OCI-LY3 (cell line): ENCODE data around the gene BCKDHB.

Experiments used
- H2AFZ ChIP-seq: fragments of 200-600, 300-600 bp; shearing (Covaris generic); 2 replicates; pipeline ENCODE4 v1.6.0; 2014; ENCODE audit warnings: antibody characterized with exemption, low read depth, low read length
- H3K27ac ChIP-seq: fragments of 200-600, 300-600 bp; sonication (generic); 2 replicates; pipeline ENCODE4 v1.5.1; 2014; ENCODE audit warnings: mild to moderate bottlenecking, low read length, moderate library complexity, mixed read lengths
- H3K27me3 ChIP-seq: fragments of 200-600, 300-600 bp; sonication (generic); 2 replicates; pipeline ENCODE4 v1.6.1; 2014; ENCODE audit warnings: low read depth, low read length, mixed read lengths
- H3K36me3 ChIP-seq: fragments of 200-600, 300-600 bp; sonication (generic); replicated peaks from 2 replicates; pipeline ENCODE3; 2014; ENCODE audit warnings: low read depth, low read length, mixed read lengths
- H3K4me1 ChIP-seq: fragments of 300-600, 200-600 bp; sonication (generic); 2 replicates; pipeline ENCODE4 v1.6.1; 2014; ENCODE audit warnings: low read length, mixed read lengths
- H3K4me2 ChIP-seq: fragments of 200-600, 300-600 bp; sonication (generic); 2 replicates; pipeline ENCODE4 v1.6.1; 2014; ENCODE audit warnings: low read length, mixed read lengths
- H3K4me3 ChIP-seq: fragments of 300-600, 200-600 bp; sonication (generic); 2 replicates; pipeline ENCODE4 v1.5.1; 2014; ENCODE audit warnings: antibody characterized with exemption, mild to moderate bottlenecking, low read length, moderate library complexity
- H3K79me2 ChIP-seq: fragments of 300-600, 200-600 bp; shearing (Covaris generic); 2 replicates; pipeline ENCODE4 v1.6.1; 2014; ENCODE audit warnings: mild to moderate bottlenecking, low read length, mixed read lengths
- H3K9ac ChIP-seq: fragments of 300-600, 200-600 bp; shearing (Covaris generic); 2 replicates; pipeline ENCODE4 v1.6.0; 2014; ENCODE audit warnings: mild to moderate bottlenecking, low read length, moderate library complexity
- H3K9me3 ChIP-seq: fragments of 200-600, 300-600 bp; shearing (Covaris generic); 2 replicates; pipeline ENCODE4 v1.6.1; 2014; ENCODE audit warnings: low read length, mixed read lengths; ENCODE audit not compliant: insufficient read depth
- H4K20me1 ChIP-seq: fragments of 200-600, 300-600 bp; sonication (generic); 2 replicates; pipeline ENCODE4 v1.6.1; 2016; ENCODE audit warnings: low read length, mixed read lengths; ENCODE audit not compliant: insufficient read depth
- EZH2phosphoT487 ChIP-seq: fragments of 200-600 bp; shearing (Covaris generic); IDR thresholded peaks from 2 replicates; pipeline ENCODE4 v1.6.1; 2018; ENCODE audit warnings: antibody characterized with exemption, mixed run types, low read depth
- TF ChIP-seq, protein P1 (sequence below): fragments of 200-600, 300-600 bp; sonication (generic); IDR thresholded peaks from 2 replicates; pipeline ENCODE4 v1.5.1; 2014; ENCODE audit warnings: antibody characterized with exemption, low read length, low read depth

BCKDHB gene

DNA sequence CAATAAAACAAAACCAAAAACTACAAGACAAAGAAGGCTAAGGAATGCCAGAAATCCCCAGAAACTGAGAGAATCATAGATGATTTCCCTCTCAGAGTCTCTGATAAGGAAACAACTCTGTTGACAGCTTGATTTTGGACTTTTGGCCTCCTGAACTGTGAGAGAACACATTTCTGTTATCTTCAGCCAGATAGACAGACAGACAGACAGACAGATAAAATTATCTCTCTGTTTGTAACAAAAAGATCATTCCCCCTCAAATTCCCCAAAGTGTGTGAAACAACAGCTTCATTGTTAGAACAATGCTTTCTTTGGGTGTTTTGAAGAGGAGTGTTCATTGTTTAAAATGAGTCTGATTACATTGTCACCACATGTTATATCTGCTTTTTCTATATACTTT is 148.2 kb downstream of the BCKDHB start:
- Histone ChIP-seq H3K9me3 (no peaks in the 10 kb centered on the region), H3K27me3 (no peaks in the 10 kb centered on the region), H2AFZ (no peak overlapping the region), H3K9ac (no peak overlapping the region), H3K4me1 (no peaks in the 10 kb centered on the region), H3K27ac (no peak overlapping the region), H3K79me2 (no peaks in the 10 kb centered on the region), H3K4me3 (no peak overlapping the region), H4K20me1 (no peaks in the 10 kb centered on the region), H3K4me2 (no peak overlapping the region), H3K36me3 (no peaks in the 10 kb centered on the region)
- TF ChIP-seq, protein P1, sequence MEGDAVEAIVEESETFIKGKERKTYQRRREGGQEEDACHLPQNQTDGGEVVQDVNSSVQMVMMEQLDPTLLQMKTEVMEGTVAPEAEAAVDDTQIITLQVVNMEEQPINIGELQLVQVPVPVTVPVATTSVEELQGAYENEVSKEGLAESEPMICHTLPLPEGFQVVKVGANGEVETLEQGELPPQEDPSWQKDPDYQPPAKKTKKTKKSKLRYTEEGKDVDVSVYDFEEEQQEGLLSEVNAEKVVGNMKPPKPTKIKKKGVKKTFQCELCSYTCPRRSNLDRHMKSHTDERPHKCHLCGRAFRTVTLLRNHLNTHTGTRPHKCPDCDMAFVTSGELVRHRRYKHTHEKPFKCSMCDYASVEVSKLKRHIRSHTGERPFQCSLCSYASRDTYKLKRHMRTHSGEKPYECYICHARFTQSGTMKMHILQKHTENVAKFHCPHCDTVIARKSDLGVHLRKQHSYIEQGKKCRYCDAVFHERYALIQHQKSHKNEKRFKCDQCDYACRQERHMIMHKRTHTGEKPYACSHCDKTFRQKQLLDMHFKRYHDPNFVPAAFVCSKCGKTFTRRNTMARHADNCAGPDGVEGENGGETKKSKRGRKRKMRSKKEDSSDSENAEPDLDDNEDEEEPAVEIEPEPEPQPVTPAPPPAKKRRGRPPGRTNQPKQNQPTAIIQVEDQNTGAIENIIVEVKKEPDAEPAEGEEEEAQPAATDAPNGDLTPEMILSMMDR: no peak
- TF ChIP-seq EZH2phosphoT487: no peak

DNA sequence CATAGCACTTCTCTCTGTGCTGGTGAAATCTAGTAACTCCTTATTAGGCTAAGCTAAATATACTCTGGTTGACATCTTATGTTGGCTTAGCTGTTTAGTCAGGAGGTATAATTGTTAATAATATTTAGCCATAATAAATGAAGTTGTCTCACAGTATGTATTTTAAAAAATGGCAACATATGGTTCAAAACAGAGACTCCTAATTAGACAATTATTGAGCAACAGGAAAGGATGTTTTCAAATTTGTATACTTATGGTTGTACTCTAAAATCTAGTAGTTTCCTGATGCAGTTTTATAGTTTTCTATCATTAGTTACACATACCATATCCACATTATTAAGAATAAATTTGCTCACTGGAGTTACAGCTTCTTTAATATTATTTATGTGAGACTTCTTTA is 150.2 kb downstream of the BCKDHB start:
- H3K27ac ChIP-seq: no peak overlapping the region
- H3K79me2 ChIP-seq: no peaks in the 10 kb centered on the region
- no peaks in the 10 kb centered on the region for H3K9me3 ChIP-seq
- H3K9ac ChIP-seq: no peak overlapping the region
- no peak overlapping the region for H3K4me2 ChIP-seq
- no peak overlapping the region for H2AFZ ChIP-seq
- H3K36me3 ChIP-seq: no peaks in the 10 kb centered on the region
- no peaks in the 10 kb centered on the region for H4K20me1 ChIP-seq
- no peak overlapping the region for H3K4me3 ChIP-seq
- TF ChIP-seq, protein P1: no peak
- no peak for TF ChIP-seq EZH2phosphoT487
- no peaks in the 10 kb centered on the region for H3K4me1 ChIP-seq
- H3K27me3 ChIP-seq: no peaks in the 10 kb centered on the region

GRCh38 chr6:80259118-80259517 is 152.6 kb downstream of the BCKDHB start:
- H3K36me3 ChIP-seq: no peaks in the 10 kb centered on the region
- no peaks in the 10 kb centered on the region for H3K9me3 ChIP-seq
- H2AFZ ChIP-seq: no peak overlapping the region

GRCh38 chr6:80263585-80263984 is 157.1 kb downstream of the BCKDHB start:
- no peak overlapping the region for H3K27ac ChIP-seq

More at GRCh38 chr6:80259118-80259517, 152.6 kb downstream of the BCKDHB start:
- no peaks in the 10 kb centered on the region for H4K20me1 ChIP-seq
- H3K27me3 ChIP-seq: no peaks in the 10 kb centered on the region
- H3K27ac ChIP-seq: no peak overlapping the region
- no peak overlapping the region for H3K9ac ChIP-seq
- TF ChIP-seq, protein P1: no peak
- no peak for TF ChIP-seq EZH2phosphoT487
- H3K4me2 ChIP-seq: no peak overlapping the region
- H3K4me3 ChIP-seq: no peak overlapping the region
- H3K4me1 ChIP-seq: no peaks in the 10 kb centered on the region
- H3K79me2 ChIP-seq: no peaks in the 10 kb centered on the region

More at GRCh38 chr6:80263585-80263984, 157.1 kb downstream of the BCKDHB start:
- Histone ChIP-seq H4K20me1 (no peaks in the 10 kb centered on the region), H3K79me2 (no peaks in the 10 kb centered on the region), H3K9me3 (no peaks in the 10 kb centered on the region), H3K9ac (no peak overlapping the region), H2AFZ (no peak overlapping the region), H3K4me2 (no peak overlapping the region), H3K27me3 (no peaks in the 10 kb centered on the region), H3K4me3 (no peak overlapping the region), H3K36me3 (no peaks in the 10 kb centered on the region), H3K4me1 (no peaks in the 10 kb centered on the region)
- no peak for TF ChIP-seq EZH2phosphoT487
- TF ChIP-seq, protein P1: no peak
